GF-D8 (cell line): ENCODE results near the gene NCOA7.
"Not testable (repeated sequence)": the region's sequence is repeated elsewhere in the genome, so short reads cannot be mapped to it uniquely, and the experiment has no call there.

Source experiments
- DNase-seq: peaks from one replicate; lab custom pipeline; 2025; lab: John Stamatoyannopoulos, UW

Gene NCOA7

GRCh38 chr6:125836466-125836865 lies 45.7 kb downstream of the NCOA7 start:
- DNase-seq, result no peak

GRCh38 chr6:125839471-125839870 lies 48.7 kb downstream of the NCOA7 start:
- no peak for DNase-seq

DNA sequence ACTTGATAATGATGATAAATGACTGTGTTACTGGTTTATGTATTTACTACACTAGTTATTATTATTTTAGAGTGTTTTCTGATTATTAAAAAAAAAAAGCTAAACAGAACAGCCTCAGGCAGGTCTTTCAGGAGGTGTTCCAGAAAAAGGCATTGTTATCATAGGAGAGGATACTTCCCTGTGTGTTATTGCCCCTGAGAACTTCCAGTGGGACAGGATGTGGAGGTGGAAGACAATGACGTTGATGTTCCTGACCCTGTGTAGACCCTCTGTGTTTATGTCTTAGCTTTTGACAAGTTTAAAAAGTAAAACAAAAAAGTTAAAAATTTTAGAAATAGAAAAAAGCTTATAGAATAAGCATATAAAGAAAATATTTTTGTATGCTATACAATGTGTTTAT lies 49.1 kb downstream of the NCOA7 start:
- DNase-seq, result no peak

GRCh38 chr6:125841356-125842090 lies 50.8 kb downstream of the NCOA7 start:
- no peak for DNase-seq

DNA sequence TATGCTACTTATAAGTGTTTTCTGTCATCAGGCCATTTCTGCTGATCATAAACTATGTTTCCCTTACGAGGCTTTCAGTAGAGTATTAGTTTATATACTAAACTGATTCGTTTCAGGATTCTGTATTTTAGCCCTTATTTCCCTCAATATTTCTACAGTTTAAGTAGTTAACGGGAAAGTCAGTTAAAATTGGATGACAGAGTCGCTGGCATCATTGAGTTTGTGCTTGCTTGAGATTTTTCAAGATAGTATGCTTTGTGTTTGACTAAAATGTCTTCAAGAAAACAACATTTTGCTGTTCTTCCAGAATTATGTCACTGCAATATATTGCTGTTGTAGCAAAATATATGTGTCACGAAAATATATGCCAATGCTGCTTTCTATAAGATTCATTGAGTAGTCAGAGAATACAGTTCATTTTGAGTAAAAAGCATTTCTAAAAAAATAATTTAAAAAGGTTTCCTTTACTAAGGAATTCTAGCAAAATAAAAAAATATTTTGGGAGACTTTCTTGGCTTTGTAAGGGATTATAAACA lies 51.4 kb downstream of the NCOA7 start:
- DNase-seq, result no peak

DNA sequence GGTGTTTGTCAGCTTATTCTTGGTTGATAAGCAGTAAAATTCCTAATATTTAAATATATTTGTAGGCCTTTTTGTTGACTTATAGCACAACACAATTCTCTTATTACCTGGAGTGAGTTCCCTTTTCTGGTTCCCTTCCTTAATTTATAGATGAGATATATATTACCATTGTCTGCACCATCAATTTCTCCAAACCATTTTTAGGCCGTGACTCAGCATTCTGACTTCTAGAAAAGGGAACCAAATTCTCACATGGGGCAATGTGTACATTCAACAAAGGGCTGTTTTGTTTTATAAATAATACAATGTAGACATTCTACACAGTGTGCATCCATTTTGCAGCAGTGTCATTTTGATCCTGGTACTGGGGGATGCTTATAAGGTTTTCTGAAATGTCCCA lies 52.8 kb downstream of the NCOA7 start:
- DNase-seq, result peak; percentile 24

GRCh38 chr6:125844989-125845388 lies 54.2 kb downstream of the NCOA7 start:
- DNase-seq, result no peak

- DNase-seq, result no peak
Observed at GRCh38 chr6:125846292-125847024, 55.7 kb downstream of the NCOA7 start.

DNA sequence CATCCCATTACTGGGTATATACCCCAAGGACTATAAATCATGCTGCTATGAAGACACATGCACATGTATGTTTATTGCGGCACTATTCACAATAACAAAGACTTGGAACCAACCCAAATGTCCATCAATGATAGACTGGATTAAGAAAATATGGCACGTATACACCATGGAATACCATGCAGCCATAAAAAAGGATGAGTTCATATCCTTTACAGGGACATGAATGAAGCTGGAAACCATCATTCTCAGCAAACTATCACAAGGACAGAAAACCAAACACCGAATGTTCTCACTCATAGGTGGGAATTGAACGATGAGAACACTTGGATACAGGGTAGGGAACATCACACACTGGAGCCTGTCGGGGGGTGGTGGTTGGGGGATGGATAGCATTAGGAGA lies 57.5 kb downstream of the NCOA7 start:
- not testable (repeated sequence) for DNase-seq

- DNase-seq, result no peak
Observed at GRCh38 chr6:125850361-125850760, 59.6 kb downstream of the NCOA7 start.

GRCh38 chr6:125852587-125852986 lies 61.8 kb downstream of the NCOA7 start:
- DNase-seq, result no peak

DNA sequence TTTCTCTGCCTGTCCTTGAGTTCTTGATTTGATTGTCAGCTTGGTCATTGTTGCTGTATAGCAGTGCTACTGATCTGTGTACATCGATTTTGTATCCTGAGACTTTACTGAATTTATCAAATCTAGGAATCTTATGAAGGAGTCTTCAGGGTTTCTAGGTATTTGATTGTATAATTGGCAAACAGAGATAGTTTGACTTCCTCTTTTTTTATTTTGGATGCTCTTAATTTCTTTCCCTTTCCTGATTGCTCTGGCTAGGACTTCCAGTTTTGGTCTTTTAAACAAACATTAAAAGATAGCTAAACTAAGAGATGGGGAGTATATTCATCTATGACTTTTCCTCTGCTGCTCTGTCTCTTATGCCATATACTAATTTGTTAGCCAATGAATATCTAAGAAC lies 62.4 kb downstream of the NCOA7 start:
- DNase-seq, result no peak

DNA sequence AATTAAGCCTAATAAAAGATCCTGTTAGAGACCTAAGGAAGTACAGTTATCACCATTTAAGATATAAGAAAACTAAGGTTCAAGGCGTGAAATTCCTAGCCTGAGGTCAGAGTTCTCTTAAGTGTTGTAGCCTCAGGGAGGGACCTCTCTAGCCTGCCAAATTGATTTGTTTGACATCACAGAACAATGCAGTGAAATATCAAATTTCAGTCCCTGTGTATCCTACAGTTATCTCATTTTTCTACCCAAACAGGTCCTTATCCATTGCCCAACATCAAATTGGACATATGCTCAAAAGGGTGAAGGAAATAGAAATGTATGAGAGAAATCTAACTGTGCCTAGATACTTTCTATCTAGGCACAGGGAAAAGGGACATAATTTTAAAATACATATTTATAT lies 63.0 kb downstream of the NCOA7 start:
- DNase-seq, result no peak

DNA sequence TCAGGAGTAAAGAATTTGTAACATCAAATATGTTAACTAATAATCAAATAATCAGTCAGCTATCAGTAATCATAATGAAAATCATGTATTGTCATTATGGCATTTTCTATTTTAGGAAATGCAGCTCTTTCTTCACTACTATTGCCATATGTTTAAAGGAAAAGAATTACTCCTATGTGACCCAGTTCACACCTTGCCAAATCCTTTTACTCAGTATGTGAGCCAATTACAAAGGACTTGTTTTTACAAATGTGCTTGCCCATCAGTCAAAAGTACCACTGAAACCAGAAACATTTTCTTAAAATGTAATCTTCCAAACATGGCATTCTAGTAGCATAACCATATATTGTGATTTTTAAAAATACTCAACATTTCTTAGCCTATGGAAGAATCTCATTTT lies 63.6 kb downstream of the NCOA7 start:
- no peak for DNase-seq

GRCh38 chr6:125855783-125856182 lies 65.0 kb downstream of the NCOA7 start:
- no peak for DNase-seq

- DNase-seq, result no peak
Observed at GRCh38 chr6:125857846-125858245, 67.1 kb downstream of the NCOA7 start.

- DNase-seq, result peak; percentile 26
Observed at GRCh38 chr6:125858427-125859320, 67.9 kb downstream of the NCOA7 start.

GRCh38 chr6:125859727-125860126 lies 69.0 kb downstream of the NCOA7 start:
- DNase-seq, result no peak

- DNase-seq, result no peak
Observed at GRCh38 chr6:125863023-125863422, 72.3 kb downstream of the NCOA7 start.

- DNase-seq, result no peak
Observed at GRCh38 chr6:125865015-125865414, 74.3 kb downstream of the NCOA7 start.

GRCh38 chr6:125866433-125866832 lies 75.7 kb downstream of the NCOA7 start:
- no peak for DNase-seq

GRCh38 chr6:125867483-125867942 lies 76.8 kb downstream of the NCOA7 start:
- peak; percentile 75 for DNase-seq
